Neural cell (in vitro differentiated cells): ENCODE data around the gene SGSM1. TPM values are rescaled to one million over a fixed set of nuclear protein-coding genes. Genes with fewer than 3 reads are reported as not detected.
A peak's percentile ranks its signal among the peaks of the same experiment; 100 is the strongest.

Source experiments
- H2AFZ ChIP-seq: fragments of 200-600, 300-800 bp; sonication (generic), shearing (Covaris generic); 2 replicates; pipeline ENCODE4 v1.6.0; 2014; ENCODE audit warnings: low read depth, mild to moderate bottlenecking, antibody characterized with exemption, low read length, moderate library complexity
- H3F3A ChIP-seq: fragments of 200-600 bp; shearing (Covaris generic); 2 replicates; pipeline ENCODE4 v1.6.1; 2016; ENCODE audit warnings: mild to moderate bottlenecking, moderate library complexity, mixed read lengths, antibody characterized with exemption, low read length; ENCODE audit not compliant: insufficient read depth, poor library complexity, severe bottlenecking
- H3K27ac ChIP-seq: fragments of 200-600, 300-800 bp; sonication (generic), shearing (Covaris generic); 2 replicates; pipeline ENCODE4 v1.5.1; 2014; ENCODE audit warnings: mild to moderate bottlenecking, low read length, moderate library complexity
- H3K27me3 ChIP-seq: fragments of 300-800, 200-600 bp; sonication (generic), shearing (Covaris generic); 2 replicates; pipeline ENCODE4 v1.6.0; 2014; ENCODE audit warnings: mild to moderate bottlenecking, low read depth, low read length, moderate library complexity; ENCODE audit not compliant: insufficient read depth
- H3K36me3 ChIP-seq: fragments of 300-800, 200-600 bp; sonication (generic), shearing (Covaris generic); 2 replicates; pipeline ENCODE4 v1.5.1; 2014; ENCODE audit warnings: mild to moderate bottlenecking, antibody characterized with exemption, low read length, moderate library complexity; ENCODE audit not compliant: insufficient read depth
- H3K4me2 ChIP-seq: fragments of 300-800, 200-600 bp; sonication (generic), shearing (Covaris generic); 2 replicates; pipeline ENCODE4 v1.6.0; 2014; ENCODE audit warnings: mild to moderate bottlenecking, low read length
- H3K4me3 ChIP-seq: fragments of 300-800, 200-600 bp; sonication (generic), shearing (Covaris generic); 2 replicates; pipeline ENCODE4 v1.5.1; 2014; ENCODE audit warnings: mild to moderate bottlenecking, low read length, moderate library complexity
- H3K79me2 ChIP-seq: fragments of 200-600 bp; shearing (Covaris generic); replicated peaks from 2 replicates; pipeline ENCODE4 v1.6.0; 2014; ENCODE audit warnings: mild to moderate bottlenecking, low read length, moderate library complexity; ENCODE audit not compliant: insufficient read depth
- H3K9ac ChIP-seq: fragments of 300-800, 200-600 bp; sonication (generic), shearing (Covaris generic); 2 replicates; pipeline ENCODE4 v1.6.1; 2016; ENCODE audit warnings: mild to moderate bottlenecking, low read length, mixed read lengths
- H3K9me2 ChIP-seq: fragments of 200-600 bp; shearing (Covaris generic); 2 replicates; pipeline ENCODE4 v1.6.1; 2016; ENCODE audit warnings: mild to moderate bottlenecking, low read length, mixed read lengths; ENCODE audit not compliant: insufficient read depth
- H3K9me3 ChIP-seq: fragments of 200-600, 300-800 bp; sonication (generic), shearing (Covaris generic); 2 replicates; pipeline ENCODE4 v1.6.1; 2016; ENCODE audit warnings: mild to moderate bottlenecking, mixed run types, low read length, moderate library complexity, mixed read lengths
- H4K20me1 ChIP-seq: fragments of 200-600 bp; shearing (Covaris generic); 2 replicates; pipeline ENCODE4 v1.6.1; 2016; ENCODE audit warnings: mild to moderate bottlenecking, mixed run types; ENCODE audit not compliant: insufficient read depth
- CTCF ChIP-seq: fragments of 450-650 bp; IDR thresholded peaks from 2 replicates; pipeline ENCODE4 v1.5.1; 2014; ENCODE audit warnings: antibody characterized with exemption, mild to moderate bottlenecking, moderate library complexity; ENCODE audit not compliant: poor library complexity, severe bottlenecking
- EP300 ChIP-seq: fragments of 450-650 bp; conservative IDR thresholded peaks from 2 replicates; pipeline ENCODE4 v1.6.1; 2014; ENCODE audit warnings: antibody characterized with exemption, mild to moderate bottlenecking, moderate library complexity; ENCODE audit not compliant: poor library complexity, severe bottlenecking
- EZH2 ChIP-seq: fragments of 200-600, 300-800 bp; shearing (Covaris generic), sonication (generic); IDR thresholded peaks from 2 replicates; pipeline ENCODE4 v1.6.1; 2014; ENCODE audit warnings: antibody characterized with exemption, low read length, borderline replicate concordance, mild to moderate bottlenecking; ENCODE audit not compliant: insufficient read depth, poor library complexity, severe bottlenecking
- MXI1 ChIP-seq: fragments of 450-650 bp; conservative IDR thresholded peaks from 2 replicates; pipeline ENCODE4 v1.6.1; 2014; ENCODE audit warnings: antibody characterized with exemption, mild to moderate bottlenecking; ENCODE audit not compliant: poor library complexity, severe bottlenecking
- POLR2AphosphoS5 ChIP-seq: IDR thresholded peaks from 2 replicates; pipeline ENCODE4 v1.6.1; 2012
- RAD21 ChIP-seq: fragments of 450-650 bp; conservative IDR thresholded peaks from 2 replicates; pipeline ENCODE4 v1.6.1; 2014; ENCODE audit warnings: antibody characterized with exemption, mild to moderate bottlenecking, moderate library complexity
- SMC3 ChIP-seq: fragments of 450-650 bp; conservative IDR thresholded peaks from 2 replicates; pipeline ENCODE4 v1.6.1; 2014; ENCODE audit warnings: antibody characterized with exemption, mild to moderate bottlenecking, moderate library complexity; ENCODE audit not compliant: poor library complexity
- TAF1 ChIP-seq: IDR thresholded peaks from 2 replicates; pipeline ENCODE4 v1.6.1; 2012; ENCODE audit warnings: low read depth
- polyA plus RNA-seq: library from polyadenylated mRNA; depleted of rRNA; stranded (reverse); fragments of >200 nt; gene quantifications from 2 replicates; pipeline ENCODE4 v1.2.3, GENCODE V29; 2014
- TF ChIP-seq, protein P1 (sequence below): IDR thresholded peaks from 2 replicates; pipeline ENCODE4 v1.6.1; 2012; ENCODE audit warnings: borderline replicate concordance

The SGSM1 gene
- polyA plus RNA-seq, 1 donor from 2014 or later, result 7.5 TPM

GRCh38 chr22:24803064-24803542, 2.9 kb upstream of the SGSM1 start:
- H3K9me2 ChIP-seq, result no peaks in the 10 kb centered on the region
- H3K9ac ChIP-seq, result no peak overlapping the region
- H3K79me2 ChIP-seq, result no peaks in the 10 kb centered on the region
- no peaks in the 10 kb centered on the region for H3K9me3 ChIP-seq
- no peak overlapping the region for H2AFZ ChIP-seq
- H3K4me3 ChIP-seq, result no peak overlapping the region
- no peaks in the 10 kb centered on the region for H3K36me3 ChIP-seq
- H3F3A ChIP-seq, result no peaks in the 10 kb centered on the region
- H3K27ac ChIP-seq, result no peak overlapping the region
- TF ChIP-seq SMC3 (peak; percentile 23), TAF1 (no peak), EP300 (no peak), RAD21 (no peak), CTCF (peak; percentile 71)
- TF ChIP-seq, protein P1, sequence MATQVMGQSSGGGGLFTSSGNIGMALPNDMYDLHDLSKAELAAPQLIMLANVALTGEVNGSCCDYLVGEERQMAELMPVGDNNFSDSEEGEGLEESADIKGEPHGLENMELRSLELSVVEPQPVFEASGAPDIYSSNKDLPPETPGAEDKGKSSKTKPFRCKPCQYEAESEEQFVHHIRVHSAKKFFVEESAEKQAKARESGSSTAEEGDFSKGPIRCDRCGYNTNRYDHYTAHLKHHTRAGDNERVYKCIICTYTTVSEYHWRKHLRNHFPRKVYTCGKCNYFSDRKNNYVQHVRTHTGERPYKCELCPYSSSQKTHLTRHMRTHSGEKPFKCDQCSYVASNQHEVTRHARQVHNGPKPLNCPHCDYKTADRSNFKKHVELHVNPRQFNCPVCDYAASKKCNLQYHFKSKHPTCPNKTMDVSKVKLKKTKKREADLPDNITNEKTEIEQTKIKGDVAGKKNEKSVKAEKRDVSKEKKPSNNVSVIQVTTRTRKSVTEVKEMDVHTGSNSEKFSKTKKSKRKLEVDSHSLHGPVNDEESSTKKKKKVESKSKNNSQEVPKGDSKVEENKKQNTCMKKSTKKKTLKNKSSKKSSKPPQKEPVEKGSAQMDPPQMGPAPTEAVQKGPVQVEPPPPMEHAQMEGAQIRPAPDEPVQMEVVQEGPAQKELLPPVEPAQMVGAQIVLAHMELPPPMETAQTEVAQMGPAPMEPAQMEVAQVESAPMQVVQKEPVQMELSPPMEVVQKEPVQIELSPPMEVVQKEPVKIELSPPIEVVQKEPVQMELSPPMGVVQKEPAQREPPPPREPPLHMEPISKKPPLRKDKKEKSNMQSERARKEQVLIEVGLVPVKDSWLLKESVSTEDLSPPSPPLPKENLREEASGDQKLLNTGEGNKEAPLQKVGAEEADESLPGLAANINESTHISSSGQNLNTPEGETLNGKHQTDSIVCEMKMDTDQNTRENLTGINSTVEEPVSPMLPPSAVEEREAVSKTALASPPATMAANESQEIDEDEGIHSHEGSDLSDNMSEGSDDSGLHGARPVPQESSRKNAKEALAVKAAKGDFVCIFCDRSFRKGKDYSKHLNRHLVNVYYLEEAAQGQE, result no peak
- no peaks in the 10 kb centered on the region for H3K27me3 ChIP-seq
- no peak overlapping the region for H3K4me2 ChIP-seq
- no peaks in the 10 kb centered on the region for H4K20me1 ChIP-seq

GRCh38 chr22:24806663-24807001, 621 bp downstream of the SGSM1 start:
- H3K27ac ChIP-seq, result peak overlapping the region; percentile 59

More at GRCh38 chr22:24806663-24807001, 621 bp downstream of the SGSM1 start:
- Histone ChIP-seq H3K9me3 (no peaks in the 10 kb centered on the region), H3K9me2 (no peaks in the 10 kb centered on the region), H3K4me3 (peak overlapping the region; percentile 88), H3K36me3 (no peaks in the 10 kb centered on the region), H2AFZ (peak overlapping the region; percentile 90), H3K79me2 (no peaks in the 10 kb centered on the region), H3F3A (peaks cover 8% of the 10 kb centered on the region), H3K4me2 (peak overlapping the region; percentile 60), H3K9ac (peak overlapping the region; percentile 83), H3K27me3 (no peaks in the 10 kb centered on the region), H4K20me1 (no peaks in the 10 kb centered on the region)
- TF ChIP-seq CTCF, result no peak
- TF ChIP-seq MXI1, result no peak
- TF ChIP-seq EP300, result no peak
- TF ChIP-seq, protein P1, result no peak
- TF ChIP-seq EZH2, result no peak
- TF ChIP-seq POLR2AphosphoS5, result no peak
- no peak for TF ChIP-seq SMC3
- TF ChIP-seq RAD21, result no peak
- TF ChIP-seq TAF1, result no peak
